GM19035 (cell line): ENCODE measurements around the gene RASA2.
"Not testable (repeated sequence)": the region's sequence is repeated elsewhere in the genome, so short reads cannot be mapped to it uniquely, and the experiment has no call there.

ENCODE experiments used
- ATAC-seq: cut with Tn5 transposase; IDR thresholded peaks from one replicate; pipeline ENCODE4 v1.9.1; 2021; ENCODE audit not compliant: unreplicated experiment

Gene RASA2

GRCh38 chr3:141493184-141493583 is 6.4 kb downstream of the RASA2 start:
- no peak for ATAC-seq

- not testable (repeated sequence) for ATAC-seq
Measured at GRCh38 chr3:141497589-141497988, 10.8 kb downstream of the RASA2 start.

- ATAC-seq, result peak; percentile 92
Measured at GRCh38 chr3:141498598-141499223, 11.9 kb downstream of the RASA2 start.

GRCh38 chr3:141499284-141499683 is 12.5 kb downstream of the RASA2 start:
- no peak for ATAC-seq

- ATAC-seq, result no peak
Measured at GRCh38 chr3:141499965-141500364, 13.1 kb downstream of the RASA2 start.

- no peak for ATAC-seq
Measured at GRCh38 chr3:141500397-141500796, 13.6 kb downstream of the RASA2 start.

- ATAC-seq, result no peak
Measured at GRCh38 chr3:141505166-141505565, 18.3 kb downstream of the RASA2 start.

GRCh38 chr3:141506071-141506470 is 19.2 kb downstream of the RASA2 start:
- no peak for ATAC-seq

- no peak for ATAC-seq
Measured at GRCh38 chr3:141507392-141508066, 20.7 kb downstream of the RASA2 start.

GRCh38 chr3:141508067-141508436 is 21.2 kb downstream of the RASA2 start:
- no peak for ATAC-seq

GRCh38 chr3:141511361-141511760 is 24.5 kb downstream of the RASA2 start:
- ATAC-seq, result no peak

GRCh38 chr3:141514382-141514781 is 27.6 kb downstream of the RASA2 start:
- ATAC-seq, result no peak

GRCh38 chr3:141519587-141519986 is 32.8 kb downstream of the RASA2 start:
- ATAC-seq, result no peak

- no peak for ATAC-seq
Measured at GRCh38 chr3:141521781-141522180, 35.0 kb downstream of the RASA2 start.

GRCh38 chr3:141523615-141524375 is 37.0 kb downstream of the RASA2 start:
- ATAC-seq, result no peak

GRCh38 chr3:141524988-141525387 is 38.2 kb downstream of the RASA2 start:
- no peak for ATAC-seq

GRCh38 chr3:141525814-141526213 is 39.0 kb downstream of the RASA2 start:
- ATAC-seq, result no peak

GRCh38 chr3:141526709-141527108 is 39.9 kb downstream of the RASA2 start:
- no peak for ATAC-seq

GRCh38 chr3:141528800-141529199 is 42.0 kb downstream of the RASA2 start:
- ATAC-seq, result no peak

GRCh38 chr3:141529256-141529655 is 42.4 kb downstream of the RASA2 start:
- ATAC-seq, result no peak

GRCh38 chr3:141529717-141530414 is 43.0 kb downstream of the RASA2 start:
- ATAC-seq, result no peak

GRCh38 chr3:141530415-141530768 is 43.6 kb downstream of the RASA2 start:
- ATAC-seq, result no peak
